HCT116 (cell line): ENCODE results near the gene C12orf57.

ENCODE experiments used
- CTCF ChIP-seq, 3 experiments: fragments of 200-600 bp in 1 of 3; sonication (generic) in 1 of 3; IDR thresholded peaks in 2 of 3; conservative IDR thresholded peaks in 1 of 3; 2 replicates each; pipeline ENCODE4 v1.5.1; 2012 to 2017; ENCODE audit warnings: low read depth in 2 of 3, low read length in 2 of 3, antibody characterized with exemption in 1 of 3, borderline replicate concordance in 1 of 3, control low read depth in 1 of 3, mild to moderate bottlenecking in 1 of 3, mixed read lengths in 1 of 3, mixed run types in 1 of 3, moderate library complexity in 1 of 3; ENCODE audit not compliant: insufficient read depth in 1 of 3
- EZH2phosphoT487 ChIP-seq: fragments of 200-600 bp; IDR thresholded peaks from 2 replicates; pipeline ENCODE4 v1.6.1; 2018; ENCODE audit warnings: antibody characterized with exemption, borderline replicate concordance
- FOSL1 ChIP-seq: IDR thresholded peaks from 2 replicates; pipeline ENCODE4 v1.6.1; 2012; ENCODE audit warnings: low read depth
- JUND ChIP-seq: IDR thresholded peaks from 2 replicates; pipeline ENCODE4 v1.6.1; 2012
- POLR2A ChIP-seq: IDR thresholded peaks from 2 replicates; pipeline ENCODE4 v1.7.0; 2011; ENCODE audit warnings: borderline replicate concordance; ENCODE audit not compliant: insufficient read depth, insufficient read length; ENCODE audit errors: extremely low read depth
- POLR2AphosphoS5 ChIP-seq: IDR thresholded peaks from 2 replicates; pipeline ENCODE4 v1.6.1; 2011; ENCODE audit warnings: mild to moderate bottlenecking, low read depth, low read length, moderate library complexity
- RAD21 ChIP-seq: IDR thresholded peaks from 2 replicates; pipeline ENCODE4 v1.6.1; 2012; ENCODE audit warnings: low read depth, mild to moderate bottlenecking
- ZFX ChIP-seq: fragments of 450-650 bp; IDR thresholded peaks from 2 replicates; pipeline ENCODE4 v1.6.1; 2017

- TF ChIP-seq POLR2A (peak; percentile 44), JUND (no peak), RAD21 (no peak), FOSL1 (no peak), CTCF (IDR thresholded peaks at IDR 0.05 in 2 of 3, conservative IDR thresholded peaks at IDR 0.05 in 1 of 3; ENCODE audit: borderline replicate concordance in 1 of 3, insufficient read depth in 1 of 3, low read depth in 2 of 3, low read length in 2 of 3) (no peak), POLR2AphosphoS5 (no peak; the same call in 1 of the 2 replicates), EZH2phosphoT487 (no peak), ZFX (no peak)
These were observed 17.5 kb downstream of the C12orf57 start for GRCh38 chr12:6961278-6961694.
